Esophagus squamous epithelium (tissue), 4 donors: ENCODE data around the gene TRABD2B.

ENCODE experiments used
- CTCF ChIP-seq, 6 experiments: fragments of 450-650 bp in 4 of 6; fragments of 200-600 bp in 2 of 6; sonication (generic) in 2 of 6; IDR thresholded peaks; one replicate each; pipeline ENCODE4 v1.5.1; 2016 to 2019; ENCODE audit warnings: antibody characterized with exemption in 6 of 6, mild to moderate bottlenecking in 4 of 6, moderate library complexity in 4 of 6
- POLR2A ChIP-seq, 4 donors: fragments of 450-650 bp; IDR thresholded peaks; one replicate each; pipeline ENCODE4 v1.6.1; 2017; ENCODE audit warnings: antibody characterized with exemption in 4 of 4, mild to moderate bottlenecking in 4 of 4, moderate library complexity in 3 of 4

DNA sequence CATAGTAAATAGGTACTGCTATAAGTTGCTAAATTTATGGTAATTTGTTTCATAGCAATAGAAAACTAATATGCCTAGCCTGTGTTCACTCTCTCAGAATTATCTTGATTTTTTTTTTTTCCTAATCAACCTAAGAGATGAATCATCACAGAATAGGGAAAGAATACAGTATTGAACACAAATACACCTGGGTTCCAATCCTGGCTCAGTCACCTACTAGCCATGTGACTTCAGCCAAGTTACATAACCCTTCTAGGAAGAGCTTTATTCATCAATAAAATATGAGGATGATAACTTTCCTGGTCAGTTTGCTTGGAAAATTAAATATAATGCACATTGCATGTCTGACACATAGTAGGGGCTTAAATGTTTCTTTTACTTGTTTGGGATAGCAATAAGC lies 279.8 kb downstream of the TRABD2B start:
- no peak for TF ChIP-seq CTCF (IDR thresholded peaks at IDR 0.05)
- TF ChIP-seq POLR2A (IDR thresholded peaks at IDR 0.05), result no peak
